ENCODE results near the gene LTF.

DNA sequence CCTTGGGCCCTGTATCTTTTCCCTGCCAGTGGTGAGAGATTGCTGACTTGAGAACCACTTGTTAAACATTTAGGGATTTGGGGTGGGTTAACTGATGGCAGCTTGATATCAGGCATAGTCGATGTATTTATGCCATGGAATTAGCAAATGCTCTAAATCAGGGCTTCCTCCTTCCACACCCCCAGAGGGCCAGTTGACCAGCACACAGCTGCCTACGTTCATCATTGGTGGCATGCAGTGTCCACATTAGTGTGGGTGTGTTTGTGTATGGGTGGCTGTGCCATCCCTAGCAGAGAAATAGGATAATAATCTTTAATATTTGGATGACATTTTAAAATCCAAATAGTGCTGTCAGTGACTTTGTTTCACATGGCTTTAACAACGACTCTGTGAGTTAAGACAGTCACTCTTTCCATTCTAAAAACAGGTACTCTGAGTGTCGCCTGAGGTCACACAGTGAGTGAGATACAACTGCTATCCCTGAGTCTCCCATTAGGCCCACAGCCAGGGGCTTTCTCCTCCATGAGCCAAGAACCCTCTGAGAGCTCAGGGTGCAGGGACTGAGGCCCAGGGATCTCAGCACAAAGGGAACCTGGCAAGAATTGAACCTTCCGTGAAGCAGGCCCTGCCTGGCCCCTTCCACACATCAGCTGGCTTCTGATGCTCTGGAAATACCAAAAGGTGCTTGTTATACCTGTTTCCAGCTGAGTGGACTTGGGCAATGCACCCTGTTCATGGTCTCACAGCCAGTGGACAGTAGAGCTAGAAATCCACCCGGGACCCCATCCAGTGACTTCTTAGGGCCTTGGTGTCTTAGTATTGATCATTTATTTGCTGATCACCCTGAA is 4.3 kb upstream of the LTF start:
- no peak for TF ChIP-seq EZH2 (IDR thresholded peaks at IDR 0.05)
- no peak for TF ChIP-seq POLR2AphosphoS5 (IDR thresholded peaks at IDR 0.05; ENCODE audit: borderline replicate concordance, low read depth, low read length)
- no peak for TF ChIP-seq FOXP2 (optimal IDR thresholded peaks at IDR 0.05; ENCODE audit: control extremely low read depth, extremely low read length, insufficient read depth)

Data from SK-N-MC (cell line).